Endothelial cell of umbilical vein (primary cell): Measurements from ENCODE around the gene SLF1.

Experiments
- CTCF ChIP-seq, 2 donors: IDR thresholded peaks; 1 replicate in 1 of 2; 2 replicates in 1 of 2; pipeline ENCODE4 v1.5.1; 2011; ENCODE audit warnings: low read length in 2 of 2, mild to moderate bottlenecking in 2 of 2, moderate library complexity in 2 of 2, control low read depth in 1 of 2, inconsistent platforms in 1 of 2, low read depth in 1 of 2; ENCODE audit not compliant: insufficient read depth in 1 of 2; ENCODE audit errors: extremely low read depth in 1 of 2
- EZH2 ChIP-seq: IDR thresholded peaks from 2 replicates; pipeline ENCODE4 v1.6.1; 2012; ENCODE audit warnings: borderline replicate concordance, low read depth, mild to moderate bottlenecking, moderate library complexity, low read length, inconsistent platforms; ENCODE audit not compliant: severe bottlenecking
- POLR2A ChIP-seq: IDR thresholded peaks from 2 replicates; pipeline ENCODE4 v1.6.1; 2012; ENCODE audit warnings: low read depth, mild to moderate bottlenecking, control low read depth, low read length
- POLR2AphosphoS5 ChIP-seq: IDR thresholded peaks from 2 replicates; pipeline ENCODE4 v1.6.1; 2012; ENCODE audit warnings: low read depth, mild to moderate bottlenecking, control low read depth, low read length, moderate library complexity; ENCODE audit not compliant: insufficient read depth
- TF ChIP-seq, protein P1 (sequence below): IDR thresholded peaks from 2 replicates; pipeline ENCODE4 v1.6.1; 2011; ENCODE audit not compliant: insufficient read depth, insufficient read length

- TF ChIP-seq EZH2 (no peak), CTCF (IDR thresholded peaks at IDR 0.05; ENCODE audit: extremely low read depth in 1 of 2, insufficient read depth in 1 of 2, low read depth in 1 of 2, low read length in 2 of 2) (no peak), POLR2A (no peak), POLR2AphosphoS5 (no peak)
- TF ChIP-seq, protein P1, sequence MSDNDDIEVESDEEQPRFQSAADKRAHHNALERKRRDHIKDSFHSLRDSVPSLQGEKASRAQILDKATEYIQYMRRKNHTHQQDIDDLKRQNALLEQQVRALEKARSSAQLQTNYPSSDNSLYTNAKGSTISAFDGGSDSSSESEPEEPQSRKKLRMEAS = no peak
These were observed 13.6 kb downstream of the SLF1 start for GRCh38 chr5:94632024-94632423.
